GM12878 (cell line): ENCODE measurements around the gene PRDX1. TPM values are rescaled to one million over a fixed set of nuclear protein-coding genes. Genes with fewer than 3 reads are reported as not detected.

Source experiments
- CHD2 ChIP-seq: IDR thresholded peaks from 2 replicates; pipeline ENCODE4 v1.6.1; 2011; ENCODE audit warnings: low read depth, low read length, improper control_type of control experiment, borderline replicate concordance
- EED ChIP-seq: sonication (generic); IDR thresholded peaks from 2 replicates; pipeline ENCODE4 v1.6.1; 2016; ENCODE audit warnings: antibody characterized with exemption, low read depth
- EGR1 ChIP-seq, 2 experiments: IDR thresholded peaks; 1 replicate in 1 of 2; 2 replicates in 1 of 2; pipeline ENCODE4 v1.6.1; 2011 to 2012; ENCODE audit warnings: low read depth in 2 of 2, low read length in 2 of 2, borderline replicate concordance in 1 of 2, mild to moderate bottlenecking in 1 of 2, moderate library complexity in 1 of 2
- HDAC6 ChIP-seq: fragments of 200-600 bp; sonication (generic); IDR thresholded peaks from one replicate; pipeline ENCODE4 v1.8.0; 2017; ENCODE audit warnings: antibody characterized with exemption; ENCODE audit not compliant: unreplicated experiment
- IRF4 ChIP-seq: IDR thresholded peaks from 2 replicates; pipeline ENCODE4 v1.6.1; 2011; ENCODE audit warnings: low read depth, low read length
- JUND ChIP-seq: IDR thresholded peaks from 2 replicates; pipeline ENCODE4 v1.6.1; 2012; ENCODE audit warnings: low read depth, mild to moderate bottlenecking, low read length, improper control_type of control experiment, moderate library complexity
- LARP7 ChIP-seq: fragments of 450-650 bp; IDR thresholded peaks from 2 replicates; pipeline ENCODE4 v1.6.1; 2017; ENCODE audit warnings: mild to moderate bottlenecking
- MTA2 ChIP-seq: fragments of 450-650 bp; IDR thresholded peaks from 2 replicates; pipeline ENCODE4 v1.6.1; 2016; ENCODE audit warnings: low read depth, mild to moderate bottlenecking, moderate library complexity
- MTA3 ChIP-seq: IDR thresholded peaks from 2 replicates; pipeline ENCODE4 v1.6.1; 2012; ENCODE audit warnings: low read length, inconsistent platforms, borderline replicate concordance
- NBN ChIP-seq: fragments of 450-650 bp; IDR thresholded peaks from 2 replicates; pipeline ENCODE4 v1.6.1; 2016
- NKRF ChIP-seq: fragments of 450-650 bp; conservative IDR thresholded peaks from 2 replicates; pipeline ENCODE4 v1.6.1; 2017; ENCODE audit warnings: mild to moderate bottlenecking, moderate library complexity
- POLR2AphosphoS2 ChIP-seq: IDR thresholded peaks from 2 replicates; pipeline ENCODE4 v1.6.1; 2011; ENCODE audit warnings: low read depth, mild to moderate bottlenecking, low read length, improper control_type of control experiment, moderate library complexity
- RBBP5 ChIP-seq: fragments of 200-600 bp; sonication (generic); conservative IDR thresholded peaks from 2 replicates; pipeline ENCODE4 v1.6.1; 2016
- RELA ChIP-seq: fragments of 450-650 bp; IDR thresholded peaks from 2 replicates; pipeline ENCODE4 v1.8.0; 2014; ENCODE audit warnings: borderline replicate concordance; ENCODE audit not compliant: partially characterized antibody
- SREBF2 ChIP-seq: IDR thresholded peaks from 2 replicates; pipeline ENCODE4 v1.6.1; 2012; ENCODE audit warnings: mild to moderate bottlenecking, low read length
- TAF1 ChIP-seq: IDR thresholded peaks from 2 replicates; pipeline ENCODE4 v1.6.1; 2011; ENCODE audit warnings: mild to moderate bottlenecking, low read depth, low read length, borderline replicate concordance
- TCF12 ChIP-seq: IDR thresholded peaks from 2 replicates; pipeline ENCODE4 v1.6.1; 2011; ENCODE audit warnings: low read depth, mild to moderate bottlenecking, low read length
- TCF3 ChIP-seq: IDR thresholded peaks from 2 replicates; pipeline ENCODE4 v1.6.1; 2012; ENCODE audit warnings: low read depth, mild to moderate bottlenecking, low read length, borderline replicate concordance; ENCODE audit not compliant: insufficient read depth
- USF1 ChIP-seq: IDR thresholded peaks from 2 replicates; pipeline ENCODE4 v1.6.1; 2011; ENCODE audit warnings: borderline replicate concordance, low read depth, mild to moderate bottlenecking, moderate library complexity, mixed read lengths, low read length; ENCODE audit not compliant: insufficient read depth; ENCODE audit errors: extremely low read length
- WRNIP1 ChIP-seq: IDR thresholded peaks from 2 replicates; pipeline ENCODE4 v1.6.1; 2011; ENCODE audit warnings: low read depth, low read length, improper control_type of control experiment, borderline replicate concordance
- ZBTB33 ChIP-seq: fragments of 450-650 bp; IDR thresholded peaks from 2 replicates; pipeline ENCODE4 v1.6.1; 2017; ENCODE audit warnings: mild to moderate bottlenecking
- polyA plus RNA-seq, 11 experiments: library from polyadenylated mRNA; depleted of rRNA in 4 of 11; unstranded in 6 of 11; stranded (reverse) in 5 of 11; fragments of >200 nt; fragmentation: Nextera tagmentation in 4 of 11; fragmentation: Illumina TruSeq in 1 of 11; extraction: Ambion mirVana in 4 of 11; extraction: Trizol in 1 of 11; gene quantifications; 1 replicate in 1 of 11; 2 replicates in 10 of 11; pipeline versions ENCODE4 v1.2.1 to v1.2.3, GENCODE V29; 2011 to 2016; ENCODE audit warnings: inconsistent platforms in 2 of 11, missing spikeins in 2 of 11, low read depth in 1 of 11
- total RNA-seq, 4 experiments: library from RNA; depleted of rRNA in 3 of 4; stranded (reverse); fragments of >200 nt in 3 of 4; fragmentation: Illumina TruSeq in 1 of 4; extraction: Trizol in 1 of 4; gene quantifications; 2 replicates each; pipeline versions ENCODE4 v1.2.1 to v1.2.3, GENCODE V29; 2013 to 2021
- TF ChIP-seq, protein P1 (sequence below): IDR thresholded peaks from 2 replicates; pipeline ENCODE4 v1.6.1; 2011; ENCODE audit warnings: borderline replicate concordance, low read depth, mild to moderate bottlenecking, moderate library complexity, low read length; ENCODE audit not compliant: insufficient read depth, poor library complexity, severe bottlenecking

PRDX1 gene
- total and polyA plus RNA-seq, 10 of the 15 experiments (the other 5 are each of a cell fraction or from before 2014, with no cell fraction given): 659 to 1,775 (median 811) TPM

GRCh38 chr1:45550401-45551351 is 29.0 kb upstream of the PRDX1 start, which contains the start of gene AKR1A1 (continued):
- peak; percentile 84 for TF ChIP-seq TCF12
- TF ChIP-seq TAF1: peak; percentile 81; the same call in 1 of the 2 replicates
- peak; percentile 46; the same call in 1 of the 2 replicates for TF ChIP-seq LARP7
- no peak for TF ChIP-seq EED
- peak; percentile 87 for TF ChIP-seq ZBTB33
- TF ChIP-seq, protein P1, sequence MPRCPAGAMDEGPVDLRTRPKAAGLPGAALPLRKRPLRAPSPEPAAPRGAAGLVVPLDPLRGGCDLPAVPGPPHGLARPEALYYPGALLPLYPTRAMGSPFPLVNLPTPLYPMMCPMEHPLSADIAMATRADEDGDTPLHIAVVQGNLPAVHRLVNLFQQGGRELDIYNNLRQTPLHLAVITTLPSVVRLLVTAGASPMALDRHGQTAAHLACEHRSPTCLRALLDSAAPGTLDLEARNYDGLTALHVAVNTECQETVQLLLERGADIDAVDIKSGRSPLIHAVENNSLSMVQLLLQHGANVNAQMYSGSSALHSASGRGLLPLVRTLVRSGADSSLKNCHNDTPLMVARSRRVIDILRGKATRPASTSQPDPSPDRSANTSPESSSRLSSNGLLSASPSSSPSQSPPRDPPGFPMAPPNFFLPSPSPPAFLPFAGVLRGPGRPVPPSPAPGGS: no peak
- no peak for TF ChIP-seq RELA
- no peak for TF ChIP-seq RBBP5
- peak in 1 of 2 experiments; percentile 86; a peak in 2 of 3 replicates for TF ChIP-seq EGR1 (IDR thresholded peaks at IDR 0.05; ENCODE audit: borderline replicate concordance in 1 of 2, low read depth in 2 of 2, low read length in 2 of 2)
- peak; percentile 33 for TF ChIP-seq HDAC6
- peak; percentile 54; the same call in 1 of the 2 replicates for TF ChIP-seq WRNIP1
- 0 out of 2 replicates have a peak, but pooled peaks have one; percentile 40 for TF ChIP-seq CHD2
- TF ChIP-seq TCF3: peak; percentile 58
- TF ChIP-seq MTA2: no peak
- peak; percentile 81; the same call in 1 of the 2 replicates for TF ChIP-seq JUND
- TF ChIP-seq SREBF2: no peak
- 0 out of 2 replicates have a peak, but pooled peaks have one; percentile 57 for TF ChIP-seq POLR2AphosphoS2
- peak; percentile 87 for TF ChIP-seq NBN
- no peak; the same call in 1 of the 2 replicates for TF ChIP-seq IRF4
- TF ChIP-seq USF1: peak; percentile 91
- TF ChIP-seq NKRF: peak; percentile 85
- no peak; the same call in 1 of the 2 replicates for TF ChIP-seq MTA3
